ELR (cell line): ENCODE results near the gene PUS1.

Experiments used
- DNase-seq: peaks from one replicate; pipeline ENCODE4 v3.0.0-alpha.2; 2015; ENCODE audit warnings: low read depth

PUS1 gene

DNA sequence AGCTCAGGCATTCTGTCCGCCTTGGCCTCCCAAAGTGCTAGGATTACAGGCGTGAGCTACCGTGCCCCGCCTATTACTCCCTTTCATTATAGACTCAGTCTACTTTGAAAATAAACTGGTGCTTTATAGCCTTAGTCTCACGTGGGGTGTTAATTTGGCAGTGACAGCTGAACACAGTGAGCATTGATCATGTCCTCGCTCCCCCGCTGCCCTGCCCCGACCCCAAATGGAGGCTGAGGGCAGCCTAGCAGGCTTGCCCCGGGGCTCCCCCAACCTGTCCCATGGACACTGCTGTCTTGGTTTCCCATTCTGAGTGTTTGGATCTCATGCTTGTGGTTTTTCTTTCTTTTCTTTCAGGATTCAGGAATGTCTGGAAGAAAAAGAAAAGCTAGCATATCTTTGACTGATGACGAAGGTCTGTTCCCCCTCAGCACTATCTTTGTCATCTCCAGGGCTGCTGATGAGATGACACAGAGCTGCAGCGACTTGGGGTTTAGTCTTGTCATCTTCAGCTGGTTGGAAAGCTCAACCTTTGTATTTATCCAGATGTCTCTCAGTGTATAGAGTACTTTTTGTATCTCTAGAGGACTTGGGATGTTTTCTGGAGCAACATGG is 62.8 kb downstream of the PUS1 start:
- DNase-seq, result no peak

DNA sequence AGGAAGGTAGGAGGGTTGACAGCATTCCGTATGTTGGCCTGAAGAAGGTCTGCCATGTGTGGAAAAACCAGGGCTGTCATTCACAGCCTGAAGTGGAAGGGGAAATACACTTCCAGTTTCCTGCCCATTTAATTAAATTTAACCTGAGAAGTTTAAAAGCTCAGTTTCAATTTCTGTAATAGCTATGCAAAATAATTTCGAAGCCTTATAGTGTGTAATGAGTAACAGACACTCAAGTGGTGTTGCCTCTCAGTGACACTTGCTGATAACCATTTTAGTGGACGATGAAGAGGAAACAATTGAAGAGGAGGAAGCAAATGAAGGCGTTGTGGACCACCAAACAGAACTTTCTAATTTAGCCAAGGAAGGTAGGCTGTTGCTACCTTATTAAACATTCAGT is 65.5 kb downstream of the PUS1 start:
- DNase-seq, result no peak
